GM12878 (cell line): ENCODE results near the gene SPATA9. TPM values are rescaled to one million over a fixed set of nuclear protein-coding genes. Genes with fewer than 3 reads are reported as not detected.

Experiments
- ASH2L ChIP-seq: fragments of 300-600, 200-600 bp; sonication (generic); IDR thresholded peaks from 2 replicates; pipeline ENCODE4 v1.6.1; 2017; ENCODE audit warnings: low read depth, mild to moderate bottlenecking, borderline replicate concordance
- BCLAF1 ChIP-seq: fragments of 450-650 bp; IDR thresholded peaks from 2 replicates; pipeline ENCODE4 v1.6.1; 2017; ENCODE audit warnings: antibody characterized with exemption, mild to moderate bottlenecking, moderate library complexity
- BRCA1 ChIP-seq: IDR thresholded peaks from 2 replicates; pipeline ENCODE4 v1.6.1; 2011; ENCODE audit warnings: low read depth, low read length, improper control_type of control experiment
- CBFB ChIP-seq: IDR thresholded peaks from 2 replicates; pipeline ENCODE4 v1.6.1; 2016; ENCODE audit warnings: antibody characterized with exemption, low read depth
- CHD1 ChIP-seq: IDR thresholded peaks from 2 replicates; pipeline ENCODE4 v1.6.1; 2012; ENCODE audit warnings: low read depth, low read length, improper control_type of control experiment
- CHD4 ChIP-seq: fragments of 200-600 bp; sonication (generic); IDR thresholded peaks from 2 replicates; pipeline ENCODE4 v1.6.1; 2016; ENCODE audit warnings: mild to moderate bottlenecking
- E2F8 ChIP-seq: fragments of 450-650 bp; IDR thresholded peaks from 2 replicates; pipeline ENCODE4 v1.6.1; 2018; ENCODE audit warnings: mild to moderate bottlenecking, low read depth, moderate library complexity; ENCODE audit not compliant: partially characterized antibody
- JUNB ChIP-seq: IDR thresholded peaks from 2 replicates; pipeline ENCODE4 v1.6.1; 2016; ENCODE audit warnings: antibody characterized with exemption, mild to moderate bottlenecking
- MAX ChIP-seq: IDR thresholded peaks from 2 replicates; pipeline ENCODE4 v1.6.1; 2012; ENCODE audit warnings: low read depth, low read length, improper control_type of control experiment
- MYB ChIP-seq: fragments of 150-350 bp; IDR thresholded peaks from 2 replicates; pipeline ENCODE4 v1.6.1; 2014; ENCODE audit warnings: mild to moderate bottlenecking, low read depth, low read length, borderline replicate concordance
- MYC ChIP-seq: IDR thresholded peaks from 2 replicates; pipeline ENCODE4 v1.6.1; 2011; ENCODE audit warnings: mild to moderate bottlenecking, low read length, moderate library complexity, inconsistent platforms; ENCODE audit not compliant: insufficient read depth, insufficient replicate concordance, insufficient read length, severe bottlenecking
- NBN ChIP-seq: fragments of 450-650 bp; IDR thresholded peaks from 2 replicates; pipeline ENCODE4 v1.6.1; 2016
- NFYB ChIP-seq: IDR thresholded peaks from 2 replicates; pipeline ENCODE4 v1.6.1; 2011; ENCODE audit warnings: low read depth, mild to moderate bottlenecking, low read length, improper control_type of control experiment, moderate library complexity; ENCODE audit not compliant: insufficient read depth
- PKNOX1 ChIP-seq: fragments of 450-650 bp; IDR thresholded peaks from 2 replicates; pipeline ENCODE4 v1.6.1; 2016; ENCODE audit warnings: mild to moderate bottlenecking
- POLR2AphosphoS2 ChIP-seq: IDR thresholded peaks from 2 replicates; pipeline ENCODE4 v1.6.1; 2011; ENCODE audit warnings: low read depth, mild to moderate bottlenecking, low read length, improper control_type of control experiment, moderate library complexity
- RCOR1 ChIP-seq: conservative IDR thresholded peaks from 2 replicates; pipeline ENCODE4 v1.6.1; 2012; ENCODE audit warnings: low read depth, low read length, improper control_type of control experiment
- STAT3 ChIP-seq: IDR thresholded peaks from 2 replicates; pipeline ENCODE4 v1.6.1; 2011; ENCODE audit warnings: low read depth, low read length, improper control_type of control experiment
- ZBED1 ChIP-seq: IDR thresholded peaks from 2 replicates; pipeline ENCODE4 v1.6.1; 2016; ENCODE audit warnings: borderline replicate concordance
- ZBTB33 ChIP-seq: fragments of 450-650 bp; IDR thresholded peaks from 2 replicates; pipeline ENCODE4 v1.6.1; 2017; ENCODE audit warnings: mild to moderate bottlenecking
- ZNF384 ChIP-seq: IDR thresholded peaks from 2 replicates; pipeline ENCODE4 v1.6.1; 2012; ENCODE audit warnings: low read depth, mild to moderate bottlenecking, low read length, improper control_type of control experiment, borderline replicate concordance
- ZNF622 ChIP-seq: fragments of 450-650 bp; IDR thresholded peaks from 2 replicates; pipeline ENCODE4 v1.6.1; 2017; ENCODE audit warnings: mild to moderate bottlenecking, inconsistent platforms
- polyA plus RNA-seq, 11 experiments: library from polyadenylated mRNA; depleted of rRNA in 4 of 11; unstranded in 6 of 11; stranded (reverse) in 5 of 11; fragments of >200 nt; fragmentation: Nextera tagmentation in 4 of 11; fragmentation: Illumina TruSeq in 1 of 11; extraction: Ambion mirVana in 4 of 11; extraction: Trizol in 1 of 11; gene quantifications; 1 replicate in 1 of 11; 2 replicates in 10 of 11; pipeline versions ENCODE4 v1.2.1 to v1.2.3, GENCODE V29; 2011 to 2016; ENCODE audit warnings: inconsistent platforms in 2 of 11, missing spikeins in 2 of 11, low read depth in 1 of 11
- total RNA-seq, 4 experiments: library from RNA; depleted of rRNA in 3 of 4; stranded (reverse); fragments of >200 nt in 3 of 4; fragmentation: Illumina TruSeq in 1 of 4; extraction: Trizol in 1 of 4; gene quantifications; 2 replicates each; pipeline versions ENCODE4 v1.2.1 to v1.2.3, GENCODE V29; 2013 to 2021

Gene SPATA9
- total and polyA plus RNA-seq, 10 of the 15 experiments (the other 5 are each of a cell fraction or from before 2014, with no cell fraction given): 0.11 to 0.49 (median 0.16) TPM; not detected in 1

- TF ChIP-seq MAX (no peak), JUNB (peak; percentile 87), CHD4 (no peak), CHD1 (no peak), NBN (0 out of 2 replicates have a peak, but pooled peaks have one; percentile 14), MYB (no peak), ZBED1 (no peak), RCOR1 (no peak), ASH2L (no peak), BRCA1 (no peak), STAT3 (no peak), NFYB (no peak), BCLAF1 (no peak), E2F8 (no peak), ZNF384 (no peak), PKNOX1 (no peak), ZNF622 (no peak), ZBTB33 (no peak), POLR2AphosphoS2 (no peak), CBFB (no peak), MYC (no peak)
Observed at GRCh38 chr5:95715799-95716461, 33.1 kb upstream of the SPATA9 start (continued).
